Measurements from ENCODE around the gene ZACN. TPM values are rescaled to one million over a fixed set of nuclear protein-coding genes. Genes with fewer than 3 reads are reported as not detected.

ZACN gene
- total RNA-seq, 2 experiments from 2014 or later = 0.76 to 1.2 TPM

GRCh38 chr17:76115138-76115754, 36.3 kb downstream of the ZACN start:
- CTCF ChIA-PET (ENCODE audit: unreplicated experiment) = interaction anchor here (0.9 kb wide), 1 partner anchor 65 kb away, joined by 3 read pairs; no protein-coding TSS in a partner anchor
- BruUV-seq (replicated peaks) = no TSS peak
- Histone ChIP-seq H3K9me2 (ENCODE audit: insufficient read depth, low read length) (no peaks in the 10 kb centered on the region), H3K4me3 (ENCODE audit: low read depth, low read length, poor library complexity, severe bottlenecking) (no peak overlapping the region), H3K9me3 (ENCODE audit: low read length) (0 out of 2 replicates have a peak, but pooled peaks cover 3% of the 10 kb centered on the region), H3K79me2 (ENCODE audit: insufficient read depth, low read depth, low read length) (no peaks in the 10 kb centered on the region), H3K4me1 (ENCODE audit: insufficient read depth, low read length, poor library complexity, severe bottlenecking) (peaks cover 2% of the 10 kb centered on the region), H4K20me1 (ENCODE audit: insufficient read depth, low read length) (no peaks in the 10 kb centered on the region), H2AFZ (ENCODE audit: low read length) (no peak overlapping the region), H3K27ac (ENCODE audit: low read depth, low read length, poor library complexity, severe bottlenecking) (no peak overlapping the region), H3K4me2 (ENCODE audit: low read length) (no peak overlapping the region), H3K36me3 (ENCODE audit: insufficient read depth, low read length) (no peaks in the 10 kb centered on the region)
- POLR2A ChIA-PET = interaction anchor here (0.5 kb wide), 1 partner anchor 97 kb away, joined by 3 read pairs; no protein-coding TSS in a partner anchor
- DNase-seq (ENCODE audit: low spot score) = no peak
- intact Hi-C loops (cut with micrococcal nuclease; ENCODE audit: unreplicated experiment) = no loop called here
- TF ChIP-seq CTCF (conservative IDR thresholded peaks at IDR 0.05; ENCODE audit: low read length) (no peak), EZH2phosphoT487 (IDR thresholded peaks at IDR 0.05; ENCODE audit: borderline replicate concordance, low read depth, low read length) (no peak)

GRCh38 chr17:76119409-76120371, 40.7 kb downstream of the ZACN start:
- H3K27ac ChIP-seq (ENCODE audit: low read depth, low read length, poor library complexity, severe bottlenecking) = no peak overlapping the region
- no peaks in the 10 kb centered on the region for H3K9me2 ChIP-seq (ENCODE audit: insufficient read depth, low read length)
- H3K4me1 ChIP-seq (ENCODE audit: insufficient read depth, low read length, poor library complexity, severe bottlenecking) = peaks cover 22% of the 10 kb centered on the region
- TF ChIP-seq EZH2phosphoT487 (IDR thresholded peaks at IDR 0.05; ENCODE audit: borderline replicate concordance, low read depth, low read length) (no peak), CTCF (conservative IDR thresholded peaks at IDR 0.05; ENCODE audit: low read length) (no peak)
- no peaks in the 10 kb centered on the region for H3K36me3 ChIP-seq (ENCODE audit: insufficient read depth, low read length)
- H3K9me3 ChIP-seq (ENCODE audit: low read length) = no peaks in the 10 kb centered on the region
- ChIA-PET POLR2A (interaction anchor here (0.5 kb wide), 1 partner anchor 73 kb away, joined by 5 read pairs; no protein-coding TSS in a partner anchor), CTCF (ENCODE audit: unreplicated experiment) (interaction anchor here (0.5 to 1.4 kb wide), 5 partner anchors 62 to 167 kb away, joined by 3 to 12 read pairs (median 4); no protein-coding TSS in a partner anchor)
- no peaks in the 10 kb centered on the region for H3K79me2 ChIP-seq (ENCODE audit: insufficient read depth, low read depth, low read length)
- H2AFZ ChIP-seq (ENCODE audit: low read length) = no peak overlapping the region
- no TSS peak for BruUV-seq (replicated peaks)
- no peak overlapping the region for H3K4me3 ChIP-seq (ENCODE audit: low read depth, low read length, poor library complexity, severe bottlenecking)
- DNase-seq (ENCODE audit: low spot score) = no peak
- no peak overlapping the region for H3K4me2 ChIP-seq (ENCODE audit: low read length)
- intact Hi-C loops (cut with micrococcal nuclease; ENCODE audit: unreplicated experiment) = no loop called here
- no peaks in the 10 kb centered on the region for H4K20me1 ChIP-seq (ENCODE audit: insufficient read depth, low read length)

Measured in OCI-LY7 (cell line).